K562 (cell line): ENCODE data around the gene PIGM. TPM values are rescaled to one million over a fixed set of nuclear protein-coding genes. Genes with fewer than 3 reads are reported as not detected.

Experiments
- ATAC-seq: fragments of 200-7000 bp; cut with Tn5 transposase; 3 replicates; pipeline ENCODE4 v1.9.1; 2020; ENCODE audit warnings: moderate library complexity
- BruUV-seq: library from RNA; stranded (reverse); fragments of 400-500 nt; replicated peaks from 2 replicates; lab custom pipeline; 2021; lab: Mats Ljungman, UMichigan
- CTCF ChIA-PET: fragments of 300-600 bp; formaldehyde crosslinking; extraction: SDS; loops from one replicate; lab custom pipeline; 2021; ENCODE audit warnings: low intra/inter-chr PET ratio; lab: Yijun Ruan, JAX
- POLR2A ChIA-PET: fragments of 300-600, 350-650 bp; sonication (Branson Sonifier 250); formaldehyde crosslinking; extraction: SDS; loops from one replicate; lab custom pipeline; 2021; ENCODE audit warnings: antibody characterized with exemption, inconsistent platforms; lab: Yijun Ruan, JAX
- DNase-seq, 4 experiments: peaks; one replicate each; pipeline versions ENCODE4 v3.0.0 to v3.0.0-alpha.2; 2011 to 2018; ENCODE audit warnings: low spot score in 3 of 4, mixed read lengths in 3 of 4; ENCODE audit errors: extremely low read depth in 1 of 4
- FAIRE-seq: peaks from 2 replicates; lab custom pipeline; 2011; peaks lifted over from hg19 to GRCh38; lab: Jason Lieb, UNC
- H2AFZ ChIP-seq: 2 replicates; pipeline ENCODE4 v1.6.0; 2011; ENCODE audit warnings: low read depth, low read length, control low read depth, inconsistent platforms
- H3K27ac ChIP-seq: fragments of 200-600 bp; 3 replicates; pipeline ENCODE4 v1.8.0; 2011; ENCODE audit warnings: low read depth, mild to moderate bottlenecking, control low read depth, inconsistent platforms, low read length, moderate library complexity, mixed read lengths; ENCODE audit errors: extremely low read depth
- H3K27me3 ChIP-seq, 2 experiments: fragments of 300-600 bp in 1 of 2; 2 replicates in 1 of 2; 3 replicates in 1 of 2; pipeline versions ENCODE4 v1.6.0 to v1.8.0; 2011; ENCODE audit warnings: inconsistent platforms in 2 of 2, low read length in 2 of 2, mild to moderate bottlenecking in 1 of 2, mixed read lengths in 1 of 2, moderate library complexity in 1 of 2; ENCODE audit not compliant: control insufficient read depth in 2 of 2, insufficient read depth in 2 of 2
- H3K36me3 ChIP-seq: fragments of 300-600 bp; 3 replicates; pipeline ENCODE4 v1.8.0; 2011; ENCODE audit warnings: mild to moderate bottlenecking, low read length, inconsistent platforms; ENCODE audit not compliant: control insufficient read depth, insufficient read depth
- H3K4me1 ChIP-seq, 2 experiments: fragments of 200-600 bp in 1 of 2; replicated peaks in 1 of 2; 2 replicates in 1 of 2; 3 replicates in 1 of 2; pipeline versions ENCODE4 v1.5.1 to v1.8.0; 2011; ENCODE audit warnings: inconsistent platforms in 2 of 2, low read length in 2 of 2, mild to moderate bottlenecking in 1 of 2, mixed read lengths in 1 of 2, moderate library complexity in 1 of 2; ENCODE audit not compliant: control insufficient read depth in 2 of 2, insufficient read depth in 2 of 2
- H3K4me2 ChIP-seq: 2 replicates; pipeline ENCODE4 v1.6.1; 2011; ENCODE audit warnings: low read length, control low read depth, inconsistent platforms, mixed read lengths; ENCODE audit not compliant: insufficient read depth
- H3K4me3 ChIP-seq: fragments of 200-600 bp; sonication (generic), shearing (Covaris generic); 2 replicates; pipeline ENCODE4 v1.5.1; 2016; ENCODE audit warnings: control low read depth, inconsistent platforms
- H3K79me2 ChIP-seq: fragments of 200-600 bp; 3 replicates; pipeline ENCODE4 v1.8.0; 2011; ENCODE audit warnings: low read length, inconsistent platforms; ENCODE audit not compliant: control insufficient read depth, insufficient read depth
- H3K9ac ChIP-seq, 2 experiments: 2 replicates each; pipeline versions ENCODE4 v1.6.0 to v1.6.1; 2011; ENCODE audit warnings: low read depth in 2 of 2, low read length in 2 of 2, control low read depth in 1 of 2, inconsistent platforms in 1 of 2, mild to moderate bottlenecking in 1 of 2, mixed read lengths in 1 of 2; ENCODE audit not compliant: insufficient read depth in 1 of 2
- H3K9me1 ChIP-seq: one replicate; pipeline ENCODE4 v1.6.0; 2011; ENCODE audit warnings: inconsistent platforms, mild to moderate bottlenecking, low read length, moderate library complexity; ENCODE audit not compliant: control insufficient read depth, insufficient read depth
- H3K9me3 ChIP-seq: replicated peaks from 2 replicates; pipeline ENCODE4 v1.5.1; 2011; ENCODE audit warnings: low read depth, low read length, inconsistent platforms; ENCODE audit not compliant: control insufficient read depth, insufficient read depth
- H4K20me1 ChIP-seq: replicated peaks from 2 replicates; pipeline ENCODE4 v1.6.1; 2011; ENCODE audit warnings: low read length, inconsistent platforms, mixed read lengths; ENCODE audit not compliant: control insufficient read depth, insufficient read depth
- BCOR ChIP-seq: fragments of 450-650 bp; IDR thresholded peaks from 2 replicates; pipeline ENCODE4 v1.6.1; 2016
- CSDE1 ChIP-seq, 2 experiments: fragments of 450-650 bp; IDR thresholded peaks; 2 replicates each; pipeline ENCODE4 v1.6.1; 2016; ENCODE audit warnings: mild to moderate bottlenecking in 1 of 2
- ELF2 ChIP-seq: fragments of 250-450 bp; sonication (Bioruptor Pico); IDR thresholded peaks from 2 replicates; pipeline ENCODE4 v1.5.0; 2021; ENCODE audit warnings: mild to moderate bottlenecking
- JUN ChIP-seq, 2 experiments: sonication (generic) in 1 of 2; formaldehyde crosslinking in 1 of 2; IDR thresholded peaks; 2 replicates each; pipeline versions ENCODE4 v1.6.1 to v1.8.0; 2012 to 2022; ENCODE audit warnings: borderline replicate concordance in 2 of 2, mild to moderate bottlenecking in 2 of 2, improper control_type of control experiment in 1 of 2, low read depth in 1 of 2, low read length in 1 of 2, missing genetic modification reagents in 1 of 2
- L3MBTL2 ChIP-seq: fragments of 450-650 bp; IDR thresholded peaks from 2 replicates; pipeline ENCODE4 v1.6.1; 2016; ENCODE audit warnings: mild to moderate bottlenecking, moderate library complexity
- TCF7 ChIP-seq: sonication (generic); IDR thresholded peaks from 2 replicates; pipeline ENCODE4 v1.6.1; 2016; ENCODE audit warnings: antibody characterized with exemption, borderline replicate concordance
- WGBS: fragments of 100-300 bp; shearing (Covaris generic); methylation state at CpG from one replicate; pipeline ENCODE4 v1.1.6; 2016; ENCODE audit warnings: low coverage, mixed read lengths; ENCODE audit not compliant: insufficient coverage; ENCODE audit errors: missing lambda C conversion rate; 5-methylcytosine and 5-hydroxymethylcytosine counted together
- in situ Hi-C: fragments of 300-500 bp; cut with MboI; formaldehyde crosslinking; loops from 4 replicates; pipeline ENCODE4 v1.15.0; 2018; ENCODE audit warnings: inconsistent platforms, mixed read lengths
- intact Hi-C: fragments of 100-400 bp; cut with micrococcal nuclease; formaldehyde crosslinking; loops from 2 replicates; pipeline ENCODE4 v1.14.2; 2022
- polyA plus RNA-seq, 8 experiments: library from polyadenylated mRNA; depleted of rRNA in 4 of 8; stranded (reverse) in 5 of 8; unstranded in 3 of 8; fragments of >200 nt; fragmentation: Nextera tagmentation in 2 of 8; fragmentation: Illumina TruSeq in 1 of 8; extraction: Ambion mirVana in 2 of 8; extraction: Trizol in 1 of 8; gene quantifications; 2 replicates each; pipeline versions ENCODE4 v1.2.1 to v1.2.3, GENCODE V29; 2011 to 2014; ENCODE audit warnings: inconsistent platforms in 1 of 8, missing spikeins in 1 of 8
- total RNA-seq, 7 experiments: library from RNA; depleted of rRNA in 6 of 7; stranded (reverse); fragments of >200 nt in 6 of 7; fragmentation: Illumina TruSeq in 2 of 7; extraction: Trizol in 2 of 7; gene quantifications; 2 replicates each; pipeline versions ENCODE4 v1.2.1 to v1.2.3, GENCODE V29; 2011 to 2021; ENCODE audit warnings: low replicate concordance in 1 of 7
- TF ChIP-seq, protein P1 (sequence below): fragments of 250-450 bp; sonication (Bioruptor Pico); IDR thresholded peaks from 2 replicates; pipeline ENCODE4 v1.8.0; 2022; ENCODE audit warnings: moderate library complexity, mild to moderate bottlenecking, inconsistent platforms
- TF ChIP-seq, protein P2 (sequence below): sonication (generic); formaldehyde crosslinking; IDR thresholded peaks from 2 replicates; pipeline ENCODE4 v1.8.0; 2022; ENCODE audit warnings: missing genetic modification reagents, mild to moderate bottlenecking, moderate library complexity, borderline replicate concordance
- TF ChIP-seq, protein P3 (sequence below), 2 experiments: fragments of 450-650 bp in 1 of 2; sonication (generic) in 1 of 2; formaldehyde crosslinking in 1 of 2; IDR thresholded peaks; 2 replicates each; pipeline versions ENCODE4 v1.7.1 to v1.9.0; 2016 to 2022; ENCODE audit warnings: inconsistent platforms in 1 of 2, mild to moderate bottlenecking in 1 of 2, missing genetic modification reagents in 1 of 2

Gene PIGM
- total and polyA plus RNA-seq, 9 of the 15 experiments (the other 6 are each of a cell fraction or from before 2014, with no cell fraction given) = 2.6 to 6.7 (median 4.3) TPM

DNA sequence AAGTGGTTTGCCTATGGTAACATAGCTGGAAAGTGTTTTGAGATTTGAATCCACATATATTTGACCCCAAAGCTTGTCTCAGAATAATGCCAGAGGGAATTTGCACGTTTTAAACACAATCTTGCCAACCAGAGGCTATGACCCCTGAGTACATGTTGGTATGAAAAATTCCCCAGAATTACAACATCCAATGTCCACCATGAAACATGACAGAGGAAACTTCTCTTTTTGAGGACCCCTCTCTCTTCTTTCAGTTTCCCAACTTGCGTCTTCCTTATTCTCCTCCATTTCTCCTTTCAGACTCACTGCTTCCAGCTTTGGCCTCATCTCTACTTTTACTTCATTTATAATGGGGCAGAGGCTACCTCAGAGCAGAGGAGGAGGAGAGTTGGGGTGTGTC, 44.0 kb upstream of the PIGM start:
- in situ Hi-C loops (no loop called here), intact Hi-C loops (no loop called here)
- no peak overlapping the region for H3K27ac ChIP-seq
- no peaks in the 10 kb centered on the region for H3K9me3 ChIP-seq
- no peak overlapping the region for H3K4me2 ChIP-seq
- FAIRE-seq = no peak
- CTCF ChIA-PET = no interaction called here
- H3K79me2 ChIP-seq = no peaks in the 10 kb centered on the region
- no peak overlapping the region for H2AFZ ChIP-seq
- POLR2A ChIA-PET = no interaction called here
- H3K36me3 ChIP-seq = no peaks in the 10 kb centered on the region
- no peaks in the 10 kb centered on the region for H4K20me1 ChIP-seq
- H3K9me1 ChIP-seq = no peaks in the 10 kb centered on the region
- no peaks in the 10 kb centered on the region for H3K4me1 ChIP-seq
- DNase-seq = no peak
- H3K27me3 ChIP-seq = peaks cover 12 to 31% of the 10 kb centered on the region in 2 experiments; a peak in 4 of 5 replicates
- no peak for ATAC-seq
- WGBS = 5% methylated on average over 2 of the region's 2 CpGs
- BruUV-seq = no TSS peak
- H3K4me3 ChIP-seq = no peak overlapping the region
- no peak overlapping the region for H3K9ac ChIP-seq
- TF ChIP-seq ELF2 (CRISPR knock-in tag) (no peak), TCF7 (no peak), JUN (IDR thresholded peaks at IDR 0.05; ENCODE audit: borderline replicate concordance, low read depth, low read length) (no peak), JUN (CRISPR knock-in tag; IDR thresholded peaks at IDR 0.05; ENCODE audit: borderline replicate concordance) (no peak), BCOR (no peak), CSDE1 (IDR thresholded peaks at IDR 0.05) (no peak), L3MBTL2 (no peak)
- TF ChIP-seq, protein P1, sequence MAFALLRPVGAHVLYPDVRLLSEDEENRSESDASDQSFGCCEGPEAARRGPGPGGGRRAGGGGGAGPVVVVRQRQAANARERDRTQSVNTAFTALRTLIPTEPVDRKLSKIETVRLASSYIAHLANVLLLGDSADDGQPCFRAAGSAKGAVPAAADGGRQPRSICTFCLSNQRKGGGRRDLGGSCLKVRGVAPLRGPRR = no peak
- TF ChIP-seq, protein P2, sequence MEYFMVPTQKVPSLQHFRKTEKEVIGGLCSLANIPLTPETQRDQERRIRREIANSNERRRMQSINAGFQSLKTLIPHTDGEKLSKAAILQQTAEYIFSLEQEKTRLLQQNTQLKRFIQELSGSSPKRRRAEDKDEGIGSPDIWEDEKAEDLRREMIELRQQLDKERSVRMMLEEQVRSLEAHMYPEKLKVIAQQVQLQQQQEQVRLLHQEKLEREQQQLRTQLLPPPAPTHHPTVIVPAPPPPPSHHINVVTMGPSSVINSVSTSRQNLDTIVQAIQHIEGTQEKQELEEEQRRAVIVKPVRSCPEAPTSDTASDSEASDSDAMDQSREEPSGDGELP (CRISPR knock-in tag) = no peak
- TF ChIP-seq, protein P3, sequence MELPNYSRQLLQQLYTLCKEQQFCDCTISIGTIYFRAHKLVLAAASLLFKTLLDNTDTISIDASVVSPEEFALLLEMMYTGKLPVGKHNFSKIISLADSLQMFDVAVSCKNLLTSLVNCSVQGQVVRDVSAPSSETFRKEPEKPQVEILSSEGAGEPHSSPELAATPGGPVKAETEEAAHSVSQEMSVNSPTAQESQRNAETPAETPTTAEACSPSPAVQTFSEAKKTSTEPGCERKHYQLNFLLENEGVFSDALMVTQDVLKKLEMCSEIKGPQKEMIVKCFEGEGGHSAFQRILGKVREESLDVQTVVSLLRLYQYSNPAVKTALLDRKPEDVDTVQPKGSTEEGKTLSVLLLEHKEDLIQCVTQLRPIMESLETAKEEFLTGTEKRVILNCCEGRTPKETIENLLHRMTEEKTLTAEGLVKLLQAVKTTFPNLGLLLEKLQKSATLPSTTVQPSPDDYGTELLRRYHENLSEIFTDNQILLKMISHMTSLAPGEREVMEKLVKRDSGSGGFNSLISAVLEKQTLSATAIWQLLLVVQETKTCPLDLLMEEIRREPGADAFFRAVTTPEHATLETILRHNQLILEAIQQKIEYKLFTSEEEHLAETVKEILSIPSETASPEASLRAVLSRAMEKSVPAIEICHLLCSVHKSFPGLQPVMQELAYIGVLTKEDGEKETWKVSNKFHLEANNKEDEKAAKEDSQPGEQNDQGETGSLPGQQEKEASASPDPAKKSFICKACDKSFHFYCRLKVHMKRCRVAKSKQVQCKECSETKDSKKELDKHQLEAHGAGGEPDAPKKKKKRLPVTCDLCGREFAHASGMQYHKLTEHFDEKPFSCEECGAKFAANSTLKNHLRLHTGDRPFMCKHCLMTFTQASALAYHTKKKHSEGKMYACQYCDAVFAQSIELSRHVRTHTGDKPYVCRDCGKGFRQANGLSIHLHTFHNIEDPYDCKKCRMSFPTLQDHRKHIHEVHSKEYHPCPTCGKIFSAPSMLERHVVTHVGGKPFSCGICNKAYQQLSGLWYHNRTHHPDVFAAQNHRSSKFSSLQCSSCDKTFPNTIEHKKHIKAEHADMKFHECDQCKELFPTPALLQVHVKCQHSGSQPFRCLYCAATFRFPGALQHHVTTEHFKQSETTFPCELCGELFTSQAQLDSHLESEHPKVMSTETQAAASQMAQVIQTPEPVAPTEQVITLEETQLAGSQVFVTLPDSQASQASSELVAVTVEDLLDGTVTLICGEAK (IDR thresholded peaks at IDR 0.05) = no peak
- TF ChIP-seq, protein P3 (CRISPR knock-in tag; IDR thresholded peaks at IDR 0.05) = no peak
